ENCODE data around the gene ADARB2. TPM values are rescaled to one million over a fixed set of nuclear protein-coding genes. Genes with fewer than 3 reads are reported as not detected.

The ADARB2 gene
- polyA plus RNA-seq, 3 donors = not detected

DNA sequence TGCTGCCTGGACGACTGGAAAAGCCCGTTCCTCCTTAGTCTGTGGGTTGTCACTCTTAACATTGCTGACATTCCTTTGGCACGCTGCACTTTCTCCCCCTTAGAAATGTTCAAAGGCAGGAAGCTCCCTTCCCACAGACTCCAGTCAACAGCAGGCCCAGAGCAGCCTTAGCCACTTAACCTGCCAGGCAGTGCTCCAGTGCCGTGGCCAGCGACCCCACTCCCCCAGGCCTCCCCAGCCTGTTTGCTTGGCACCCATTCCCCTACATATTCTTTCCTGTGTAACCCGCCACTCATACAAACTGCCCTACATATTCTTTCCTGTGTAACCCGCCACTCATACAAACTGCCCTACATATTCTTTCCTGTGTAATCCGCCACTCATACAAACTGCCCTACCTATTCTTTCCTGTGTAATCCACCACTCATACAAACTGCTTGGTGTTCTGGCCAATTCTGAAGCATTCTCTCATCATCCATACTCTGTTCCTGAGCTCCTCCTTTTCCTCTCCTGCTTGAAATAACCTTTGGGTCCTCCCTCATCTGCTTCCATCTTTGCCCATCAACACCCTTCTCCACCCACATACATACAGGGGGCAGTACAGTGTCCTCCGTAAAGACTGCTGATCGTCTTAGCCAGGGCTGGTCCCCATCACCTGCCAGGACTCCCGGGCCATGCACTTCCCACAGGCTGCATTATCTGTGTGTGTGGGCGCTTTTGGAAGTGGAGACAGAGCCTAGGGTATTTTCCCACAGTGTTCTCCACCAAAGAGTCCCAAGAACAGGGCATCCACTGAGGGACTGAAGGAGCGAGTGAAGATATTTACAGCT is 57.3 kb downstream of the ADARB2 start:
- Histone ChIP-seq H3K9ac (ENCODE audit: insufficient read depth, low read length, poor library complexity, severe bottlenecking) (no peak overlapping the region), H3K4me3 (replicated peaks in 1 of 3; ENCODE audit: low read depth in 2 of 3, low read length in 3 of 3) (no peak overlapping the region), H3K4me2 (replicated peaks; ENCODE audit: extremely low read depth, low read length, poor library complexity, severe bottlenecking) (no peak overlapping the region), H3K4me1 (ENCODE audit: control insufficient read depth in 1 of 2, insufficient read depth in 2 of 2, low read length in 2 of 2) (no peaks in the 10 kb centered on the region), H3K27ac (ENCODE audit: low read depth in 1 of 2, low read length in 2 of 2) (no peak overlapping the region), H3K27me3 (ENCODE audit: control insufficient read depth in 2 of 2, insufficient read depth in 2 of 2, low read length in 2 of 2) (no peaks in the 10 kb centered on the region), H3K36me3 (replicated peaks in 1 of 2; ENCODE audit: control insufficient read depth in 1 of 2, insufficient read depth in 2 of 2, low read length in 2 of 2) (no peaks in the 10 kb centered on the region), H3K79me2 (ENCODE audit: insufficient read depth, low read length) (no peaks in the 10 kb centered on the region), H3K9me3 (replicated peaks in 1 of 2; ENCODE audit: control insufficient read depth in 1 of 2, insufficient read depth in 1 of 2, low read length in 2 of 2) (no peaks in the 10 kb centered on the region), H4K20me1 (ENCODE audit: insufficient read depth, low read length) (no peaks in the 10 kb centered on the region), H2AFZ (ENCODE audit: insufficient read depth, low read depth, low read length, poor library complexity, severe bottlenecking) (no peak overlapping the region)
- no peaks in the 10 kb centered on the region for H3K36me3 Mint-ChIP-seq
- intact Hi-C loops (cut with micrococcal nuclease) = no loop called here
- peaks cover 0 to 3% (median 0%) of the 10 kb centered on the region in 3 donors for H3K27me3 Mint-ChIP-seq (ENCODE audit: low read depth in 3 of 3)
- no peak overlapping the region for H3K4me3 Mint-ChIP-seq
- H3K9me3 Mint-ChIP-seq = peaks cover 0 to 7% (median 3%) of the 10 kb centered on the region in 7 donors
- H3K27ac Mint-ChIP-seq = no peak overlapping the region
- 71% methylated on average over 8 of the region's 13 CpGs for WGBS (ENCODE audit: insufficient coverage)
- DNase-seq = no peak
- H3K4me1 Mint-ChIP-seq = no peaks in the 10 kb centered on the region
- TF ChIP-seq, protein P1, sequence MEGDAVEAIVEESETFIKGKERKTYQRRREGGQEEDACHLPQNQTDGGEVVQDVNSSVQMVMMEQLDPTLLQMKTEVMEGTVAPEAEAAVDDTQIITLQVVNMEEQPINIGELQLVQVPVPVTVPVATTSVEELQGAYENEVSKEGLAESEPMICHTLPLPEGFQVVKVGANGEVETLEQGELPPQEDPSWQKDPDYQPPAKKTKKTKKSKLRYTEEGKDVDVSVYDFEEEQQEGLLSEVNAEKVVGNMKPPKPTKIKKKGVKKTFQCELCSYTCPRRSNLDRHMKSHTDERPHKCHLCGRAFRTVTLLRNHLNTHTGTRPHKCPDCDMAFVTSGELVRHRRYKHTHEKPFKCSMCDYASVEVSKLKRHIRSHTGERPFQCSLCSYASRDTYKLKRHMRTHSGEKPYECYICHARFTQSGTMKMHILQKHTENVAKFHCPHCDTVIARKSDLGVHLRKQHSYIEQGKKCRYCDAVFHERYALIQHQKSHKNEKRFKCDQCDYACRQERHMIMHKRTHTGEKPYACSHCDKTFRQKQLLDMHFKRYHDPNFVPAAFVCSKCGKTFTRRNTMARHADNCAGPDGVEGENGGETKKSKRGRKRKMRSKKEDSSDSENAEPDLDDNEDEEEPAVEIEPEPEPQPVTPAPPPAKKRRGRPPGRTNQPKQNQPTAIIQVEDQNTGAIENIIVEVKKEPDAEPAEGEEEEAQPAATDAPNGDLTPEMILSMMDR (IDR thresholded peaks at IDR 0.05) = no peak

DNA sequence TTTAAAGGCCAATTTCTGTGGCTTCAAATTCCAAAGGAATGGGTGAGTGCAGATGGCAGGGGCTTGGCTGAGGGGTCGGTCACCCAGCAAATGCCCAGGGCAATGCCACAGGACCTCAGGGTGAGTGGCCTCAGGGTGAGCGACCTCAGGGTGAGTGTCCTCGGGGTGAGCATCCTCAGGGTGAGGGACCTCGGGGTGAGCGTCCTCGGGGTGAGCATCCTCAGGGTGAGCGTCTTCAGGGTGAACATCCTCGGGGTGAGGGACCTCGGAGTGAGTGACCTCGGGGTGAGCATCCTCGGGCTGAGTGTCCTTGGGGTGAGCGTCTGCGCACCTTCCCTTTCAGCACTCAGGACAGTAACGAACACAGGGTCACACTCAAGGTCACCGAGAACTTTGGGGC is 59.2 kb downstream of the ADARB2 start:
- Histone ChIP-seq H3K36me3 (replicated peaks in 1 of 2; ENCODE audit: control insufficient read depth in 1 of 2, insufficient read depth in 2 of 2, low read length in 2 of 2) (no peaks in the 10 kb centered on the region), H3K9me3 (replicated peaks in 1 of 2; ENCODE audit: control insufficient read depth in 1 of 2, insufficient read depth in 1 of 2, low read length in 2 of 2) (no peaks in the 10 kb centered on the region), H3K4me3 (replicated peaks in 1 of 3; ENCODE audit: low read depth in 2 of 3, low read length in 3 of 3) (no peak overlapping the region), H3K4me2 (replicated peaks; ENCODE audit: extremely low read depth, low read length, poor library complexity, severe bottlenecking) (no peak overlapping the region), H4K20me1 (ENCODE audit: insufficient read depth, low read length) (no peaks in the 10 kb centered on the region), H3K27ac (ENCODE audit: low read depth in 1 of 2, low read length in 2 of 2) (no peak overlapping the region), H3K79me2 (ENCODE audit: insufficient read depth, low read length) (no peaks in the 10 kb centered on the region), H3K9ac (ENCODE audit: insufficient read depth, low read length, poor library complexity, severe bottlenecking) (no peak overlapping the region), H3K4me1 (ENCODE audit: control insufficient read depth in 1 of 2, insufficient read depth in 2 of 2, low read length in 2 of 2) (no peaks in the 10 kb centered on the region), H3K27me3 (ENCODE audit: control insufficient read depth in 2 of 2, insufficient read depth in 2 of 2, low read length in 2 of 2) (no peaks in the 10 kb centered on the region), H2AFZ (ENCODE audit: insufficient read depth, low read depth, low read length, poor library complexity, severe bottlenecking) (no peak overlapping the region)
- H3K4me1 Mint-ChIP-seq = no peaks in the 10 kb centered on the region
- no peaks in the 10 kb centered on the region for H3K36me3 Mint-ChIP-seq
- no peak overlapping the region for H3K27ac Mint-ChIP-seq
- no peaks in the 10 kb centered on the region for H3K27me3 Mint-ChIP-seq (ENCODE audit: low read depth in 3 of 3)
- WGBS (ENCODE audit: insufficient coverage) = 87% methylated on average over 12 of the region's 15 CpGs
- TF ChIP-seq, protein P1 (IDR thresholded peaks at IDR 0.05) = no peak
- intact Hi-C loops (cut with micrococcal nuclease) = no loop called here
- no peak overlapping the region for H3K4me3 Mint-ChIP-seq
- DNase-seq = no peak
- H3K9me3 Mint-ChIP-seq = peaks cover 0 to 2% (median 0%) of the 10 kb centered on the region in 7 donors
